Left lung (tissue), 10 donors: ENCODE measurements around the gene RNH1. TPM values are rescaled to one million over a fixed set of nuclear protein-coding genes. Genes with fewer than 3 reads are reported as not detected.

Experiments used
- ATAC-seq: fragments of 200-7000 bp; cut with Tn5 transposase; one replicate; pipeline ENCODE4 v1.9.1; 2020; ENCODE audit warnings: moderate library complexity
- DNase-seq, 4 donors: peaks; one replicate each; pipeline ENCODE4 v3.0.0-alpha.2; 2013 to 2020
- H3K27ac ChIP-seq, 2 donors: fragments of 200-600 bp; sonication (generic) in 1 of 2; one replicate each; pipeline versions ENCODE4 v1.5.0 to v1.8.0; 2020 to 2021
- H3K27me3 ChIP-seq, 2 donors: fragments of 200-600 bp; sonication (generic) in 1 of 2; one replicate each; pipeline versions ENCODE4 v1.5.0 to v1.8.0; 2020 to 2021
- H3K36me3 ChIP-seq, 2 donors: fragments of 200-600 bp; sonication (generic) in 1 of 2; one replicate each; pipeline versions ENCODE4 v1.5.0 to v1.8.0; 2020 to 2021
- H3K4me1 ChIP-seq, 2 donors: fragments of 200-600 bp; one replicate each; pipeline ENCODE4 v1.8.0; 2021
- H3K4me3 ChIP-seq, 2 donors: fragments of 200-600 bp; sonication (generic) in 1 of 2; one replicate each; pipeline versions ENCODE4 v1.5.0 to v1.8.0; 2020 to 2021; ENCODE audit warnings: mild to moderate bottlenecking in 1 of 2
- H3K9me3 ChIP-seq, 2 donors: fragments of 200-600 bp; sonication (generic) in 1 of 2; one replicate each; pipeline versions ENCODE4 v1.5.0 to v1.8.0; 2020 to 2021
- CTCF ChIP-seq, 2 donors: fragments of 200-600 bp; sonication (generic) in 1 of 2; IDR thresholded peaks; one replicate each; pipeline versions ENCODE4 v1.5.0 to v1.8.0; 2021; ENCODE audit warnings: antibody characterized with exemption in 2 of 2
- intact Hi-C, 2 donors: fragments of 100-400 bp; cut with DNase I; formaldehyde crosslinking; loops; one replicate each; pipeline versions ENCODE4 v1.11.2 to v1.14.2; 2022
- polyA plus RNA-seq, 6 donors: library from polyadenylated mRNA; unstranded; fragments of 120-200 nt; gene quantifications; one replicate each; pipeline ENCODE4 v1.2.1, GENCODE V29; 2013; ENCODE audit not compliant: insufficient read length in 6 of 6
- total RNA-seq, 2 donors: library from RNA; stranded (reverse); fragmentation: NEBNext Ultra II Directional; extraction: Animal tissue kit (Norgen Biotek cat#: 25700); gene quantifications; one replicate each; pipeline ENCODE4 v1.2.1, GENCODE V29; 2021
- donor health status: DM: no; HTN: yes; CAD: no.
- donor health status: DM: no; HTN: no; CAD: no.

Gene RNH1
- total and polyA plus RNA-seq, 8 donors: 69.3 to 243 (median 91.2) TPM

- Histone ChIP-seq H3K4me3 (no peak overlapping the region), H3K27ac (peak overlapping the region in 1 of 2 donors; percentile 8), H3K36me3 (peaks cover 0 to 45% of the 10 kb centered on the region in 2 donors), H3K4me1 (peaks cover 0 to 3% of the 10 kb centered on the region in 2 donors), H3K9me3 (no peaks in the 10 kb centered on the region), H3K27me3 (no peaks in the 10 kb centered on the region)
- TF ChIP-seq CTCF (IDR thresholded peaks at IDR 0.05): no peak
- DNase-seq: peak in 1 of 4 donors; percentile 74
- intact Hi-C loops: no loop called here
- peak; percentile 72 for ATAC-seq
Observed at GRCh38 chr11:460331-461199, 46.5 kb downstream of the RNH1 start.

- Histone ChIP-seq H3K36me3 (peaks cover 0 to 47% of the 10 kb centered on the region in 2 donors), H3K4me3 (no peak overlapping the region), H3K4me1 (peaks cover 0 to 3% of the 10 kb centered on the region in 2 donors), H3K27ac (no peak overlapping the region), H3K9me3 (no peaks in the 10 kb centered on the region), H3K27me3 (no peaks in the 10 kb centered on the region)
- ATAC-seq (no peak), DNase-seq (peak in 1 of 4 donors; percentile 61)
- intact Hi-C loops: no loop called here
- TF ChIP-seq CTCF (IDR thresholded peaks at IDR 0.05): no peak
Observed at GRCh38 chr11:459511-460220, 47.4 kb downstream of the RNH1 start.

GRCh38 chr11:457111-457760 lies 49.8 kb downstream of the RNH1 start:
- no peak overlapping the region for H3K4me3 ChIP-seq
- peaks cover 0 to 59% of the 10 kb centered on the region in 2 donors for H3K36me3 ChIP-seq
- peak in 1 of 4 donors; percentile 37 for DNase-seq
- TF ChIP-seq CTCF (IDR thresholded peaks at IDR 0.05): no peak
- ATAC-seq: no peak
- H3K27ac ChIP-seq: no peak overlapping the region
- no peaks in the 10 kb centered on the region for H3K27me3 ChIP-seq
- intact Hi-C loops: no loop called here
- no peaks in the 10 kb centered on the region for H3K9me3 ChIP-seq
- H3K4me1 ChIP-seq: peaks cover 0 to 3% of the 10 kb centered on the region in 2 donors

GRCh38 chr11:456533-456932 lies 50.5 kb downstream of the RNH1 start:
- Histone ChIP-seq H3K27me3 (no peaks in the 10 kb centered on the region), H3K4me3 (no peak overlapping the region), H3K9me3 (no peaks in the 10 kb centered on the region), H3K27ac (no peak overlapping the region), H3K4me1 (peaks cover 2 to 8% of the 10 kb centered on the region in 2 donors), H3K36me3 (peaks cover 0 to 56% of the 10 kb centered on the region in 2 donors)
- no peak for TF ChIP-seq CTCF (IDR thresholded peaks at IDR 0.05)
- DNase-seq (peak in 1 of 4 donors; percentile 43), ATAC-seq (no peak)
- intact Hi-C loops: no loop called here
